Bronchial epithelial cell (primary cell): ENCODE results near the gene MIER2. TPM values are rescaled to one million over a fixed set of nuclear protein-coding genes. Genes with fewer than 3 reads are reported as not detected.

Experiments used
- DNase-seq: peaks from one replicate; pipeline ENCODE4 v3.0.0-alpha.2; 2010; ENCODE audit warnings: low read depth
- FAIRE-seq: peaks from 2 replicates; lab custom pipeline; 2011; peaks lifted over from hg19 to GRCh38; lab: Jason Lieb, UNC
- H3K27me3 ChIP-seq: 2 replicates; pipeline ENCODE4 v1.5.1; 2011; ENCODE audit warnings: low read length; ENCODE audit not compliant: control insufficient read depth, insufficient read depth
- H3K36me3 ChIP-seq: 2 replicates; pipeline ENCODE4 v1.5.1; 2011; ENCODE audit warnings: low read length; ENCODE audit not compliant: control insufficient read depth, insufficient read depth
- H3K4me3 ChIP-seq: 2 replicates; pipeline ENCODE4 v1.5.1; 2011; ENCODE audit warnings: mild to moderate bottlenecking, low read depth, low read length, control low read depth
- CTCF ChIP-seq: IDR thresholded peaks from 2 replicates; pipeline ENCODE4 v1.5.1; 2011; ENCODE audit warnings: mild to moderate bottlenecking, moderate library complexity, low read length, control low read depth, inconsistent platforms; ENCODE audit not compliant: insufficient read depth, severe bottlenecking
- total RNA-seq: library from RNA; depleted of rRNA; stranded (reverse); fragments of >200 nt; gene quantifications from 2 replicates; pipeline ENCODE4 v1.2.1, GENCODE V29; 2014

Gene MIER2
- total RNA-seq, 1 donor from 2014 or later, result 19.0 TPM

- no peak for DNase-seq
- Histone ChIP-seq H3K27me3 (no peaks in the 10 kb centered on the region), H3K4me3 (no peak overlapping the region), H3K36me3 (no peaks in the 10 kb centered on the region)
- FAIRE-seq, result no peak
- TF ChIP-seq CTCF, result no peak
Measured at GRCh38 chr19:355134-355533, 10.5 kb upstream of the MIER2 start.

GRCh38 chr19:351976-352625, 7.5 kb upstream of the MIER2 start:
- TF ChIP-seq CTCF, result no peak
- H3K27me3 ChIP-seq, result no peaks in the 10 kb centered on the region
- no peak for FAIRE-seq
- no peak overlapping the region for H3K4me3 ChIP-seq
- no peaks in the 10 kb centered on the region for H3K36me3 ChIP-seq
- DNase-seq, result no peak

- no peaks in the 10 kb centered on the region for H3K27me3 ChIP-seq
- no peak for TF ChIP-seq CTCF
- no peak for FAIRE-seq
- DNase-seq, result no peak
- H3K36me3 ChIP-seq, result no peaks in the 10 kb centered on the region
- no peak overlapping the region for H3K4me3 ChIP-seq
Measured at GRCh38 chr19:347946-348861, 3.6 kb upstream of the MIER2 start.

- Histone ChIP-seq H3K27me3 (no peaks in the 10 kb centered on the region), H3K36me3 (peaks cover 6% of the 10 kb centered on the region), H3K4me3 (no peak overlapping the region)
- no peak for DNase-seq
- no peak for TF ChIP-seq CTCF
- FAIRE-seq, result no peak
Measured at GRCh38 chr19:345320-345879, 804 bp upstream of the MIER2 start.

GRCh38 chr19:343941-344624, 513 bp downstream of the MIER2 start:
- FAIRE-seq (no peak), DNase-seq (no peak)
- no peak for TF ChIP-seq CTCF
- Histone ChIP-seq H3K27me3 (no peaks in the 10 kb centered on the region), H3K4me3 (peak overlapping the region; percentile 53), H3K36me3 (peaks cover 6% of the 10 kb centered on the region)
